ENCODE data around the gene IGSF21. TPM values are rescaled to one million over a fixed set of nuclear protein-coding genes. Genes with fewer than 3 reads are reported as not detected.

Gene IGSF21
- total and polyA plus RNA-seq, 2 of the 8 experiments (the other 6 are each of a cell fraction or from before 2014, with no cell fraction given): 22.5 to 28.5 TPM

DNA sequence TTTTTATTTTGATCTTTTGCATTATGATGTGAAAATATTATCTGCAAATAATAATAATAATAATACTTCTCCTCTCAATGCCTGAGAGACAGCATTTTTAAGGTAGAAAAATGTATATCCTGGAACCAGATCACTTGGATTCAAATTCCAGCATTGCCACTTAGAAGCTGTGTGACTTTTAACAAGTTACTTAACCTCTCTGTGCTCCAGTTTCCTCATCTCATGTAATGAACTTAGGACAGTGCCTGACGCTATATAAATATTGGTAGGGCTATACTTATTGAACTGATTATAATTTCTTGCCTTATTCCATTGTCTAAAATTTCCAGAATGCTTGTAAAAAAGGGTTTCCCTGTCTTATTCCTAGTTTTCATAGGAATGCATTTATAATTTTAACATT, 137.2 kb downstream of the IGSF21 start:
- no peak overlapping the region for H4K8ac ChIP-seq (ENCODE audit: extremely low read depth, insufficient read depth, low read length)
- peaks cover 0 to 6% (median under 1%) of the 10 kb centered on the region in 4 experiments; a peak in 3 of 7 replicates for H3K4me1 ChIP-seq (replicated peaks in 1 of 4; ENCODE audit: control insufficient read depth in 3 of 4, insufficient read depth in 4 of 4, low read length in 3 of 4)
- no peak overlapping the region for H2AK5ac ChIP-seq (ENCODE audit: low read depth, low read length)
- H4K20me1 ChIP-seq (replicated peaks in 1 of 2; ENCODE audit: control insufficient read depth in 1 of 2, insufficient read depth in 2 of 2, low read length in 2 of 2): peaks cover 0 to 1% of the 10 kb centered on the region in 2 experiments
- H2AFZ ChIP-seq (ENCODE audit: low read length): no peak overlapping the region
- no peak overlapping the region for H3K27ac ChIP-seq (ENCODE audit: low read depth, low read length)
- no peak overlapping the region for H2BK120ac ChIP-seq (replicated peaks; ENCODE audit: low read depth, low read length)
- no peaks in the 10 kb centered on the region for H3K36me3 ChIP-seq (ENCODE audit: control insufficient read depth in 2 of 4, insufficient read depth in 4 of 4, low read length in 3 of 4)
- H3K79me1 ChIP-seq (ENCODE audit: low read depth, low read length): no peaks in the 10 kb centered on the region
- no peaks in the 10 kb centered on the region for H3K9me3 ChIP-seq (ENCODE audit: insufficient read depth in 2 of 2, low read depth in 1 of 2, low read length in 1 of 2)
- no peak overlapping the region for H3K56ac ChIP-seq (replicated peaks; ENCODE audit: insufficient read length, low read depth, low read length)
- CTCF ChIA-PET (ENCODE audit: partially characterized antibody): interaction anchor here (1.4 to 7.3 kb wide), 8 partner anchors 8 to 80 kb away, joined by 3 to 111 read pairs (median 18); no protein-coding TSS in a partner anchor
- no peak overlapping the region for H2BK5ac ChIP-seq (ENCODE audit: low read depth, low read length)
- H3K4ac ChIP-seq (replicated peaks; ENCODE audit: insufficient read length, low read depth, low read length): no peak overlapping the region
- 86% methylated on average over 1 of the region's 1 CpG; no CpG with 5 or more reads in 1 of the 2 experiments for WGBS, 2 experiments (ENCODE audit: extremely low coverage in 1 of 2, insufficient coverage in 1 of 2, insufficient read length in 1 of 2, insufficient replicate concordance in 2 of 2, low coverage in 1 of 2, low lambda C conversion rate in 2 of 2, missing lambda C conversion rate in 1 of 2)
- no peak overlapping the region for H3K9ac ChIP-seq (replicated peaks in 1 of 4; ENCODE audit: extremely low read depth in 1 of 4, low read depth in 3 of 4, low read length in 3 of 4)
- H2BK20ac ChIP-seq (ENCODE audit: low read length): no peak overlapping the region
- H4K5ac ChIP-seq (ENCODE audit: insufficient read length, low read depth, low read length): no peak overlapping the region
- H3K14ac ChIP-seq (ENCODE audit: insufficient read length): no peak overlapping the region
- no peaks in the 10 kb centered on the region for H3K27me3 ChIP-seq (replicated peaks in 1 of 4; ENCODE audit: control insufficient read depth in 3 of 4, extremely low read depth in 1 of 4, insufficient read depth in 3 of 4, low read length in 3 of 4)
- DNase-seq (ENCODE audit: low read depth in 1 of 2, low spot score in 2 of 2) (no peak), FAIRE-seq (no peak)
- no peak overlapping the region for H2BK15ac ChIP-seq (ENCODE audit: low read length)
- POLR2A ChIA-PET (ENCODE audit: partially characterized antibody): interaction anchor here (1.3 to 1.4 kb wide), 2 partner anchors 10 to 38 kb away, joined by 3 to 5 read pairs; no protein-coding TSS in a partner anchor
- no peak overlapping the region for H4K91ac ChIP-seq (replicated peaks; ENCODE audit: insufficient read length, low read length)
- H3K23me2 ChIP-seq (ENCODE audit: low read depth, low read length): no peaks in the 10 kb centered on the region
- no peak overlapping the region for H3K18ac ChIP-seq (ENCODE audit: extremely low read depth, low read length)
- H3K79me2 ChIP-seq (ENCODE audit: control insufficient read depth in 1 of 2, insufficient read depth in 2 of 2, low read length in 2 of 2): no peaks in the 10 kb centered on the region
- no peak overlapping the region for H2BK12ac ChIP-seq (ENCODE audit: low read depth, low read length)
- TF ChIP-seq TEAD4 (IDR thresholded peaks at IDR 0.05; ENCODE audit: low read depth, low read length): no peak
- TF ChIP-seq CHD2 (IDR thresholded peaks at IDR 0.05; ENCODE audit: low read length): no peak
- no peak for TF ChIP-seq ASH2L (IDR thresholded peaks at IDR 0.05; ENCODE audit: low read length)
- no peak for TF ChIP-seq FOSL1 (IDR thresholded peaks at IDR 0.05; ENCODE audit: insufficient read depth, low read depth, low read length)
- peak; percentile 81 for TF ChIP-seq KDM1A (IDR thresholded peaks at IDR 0.05; ENCODE audit: borderline replicate concordance, low read length)
- peak in 1 of 2 experiments; percentile 78; a peak in 1 of 4 replicates for TF ChIP-seq HDAC2 (IDR thresholded peaks at IDR 0.05; ENCODE audit: borderline replicate concordance in 1 of 2, low read depth in 2 of 2, low read length in 2 of 2)
- H3K23ac ChIP-seq (ENCODE audit: insufficient read length): no peak overlapping the region
- H3K4me3 ChIP-seq (ENCODE audit: extremely low read depth in 1 of 4, insufficient read depth in 2 of 4, low read depth in 3 of 4, low read length in 4 of 4): no peak overlapping the region
- no peak overlapping the region for H3K4me2 ChIP-seq (ENCODE audit: insufficient read depth in 1 of 2, low read depth in 2 of 2, low read length in 2 of 2)
